HEK293 (cell line): Measurements from ENCODE around the gene MAP4K4.

Experiments
- ZNF10 ChIP-seq: fragments of 450-650 bp; formaldehyde crosslinking; IDR thresholded peaks from 2 replicates; pipeline ENCODE4 v1.5.1; 2017; ENCODE audit warnings: missing biosample characterization, missing genetic modification characterization
- ZNF138 ChIP-seq: fragments of 450-650 bp; formaldehyde crosslinking; IDR thresholded peaks from 2 replicates; pipeline ENCODE4 v1.5.1; 2016; ENCODE audit warnings: missing biosample characterization, missing genetic modification characterization, borderline replicate concordance
- ZNF48 ChIP-seq: fragments of 450-650 bp; formaldehyde crosslinking; IDR thresholded peaks from 2 replicates; pipeline ENCODE4 v1.5.1; 2016; ENCODE audit warnings: missing biosample characterization, missing genetic modification characterization
- ZSCAN16 ChIP-seq: fragments of 450-650 bp; formaldehyde crosslinking; IDR thresholded peaks from 2 replicates; pipeline ENCODE4 v1.5.1; 2016; ENCODE audit warnings: missing biosample characterization, missing genetic modification characterization
- TF ChIP-seq, protein P1 (sequence below): fragments of 450-650 bp; formaldehyde crosslinking; optimal IDR thresholded peaks from 2 replicates; pipeline ENCODE3; 2016; ENCODE audit warnings: missing biosample characterization, mild to moderate bottlenecking, missing genetic modification characterization

DNA sequence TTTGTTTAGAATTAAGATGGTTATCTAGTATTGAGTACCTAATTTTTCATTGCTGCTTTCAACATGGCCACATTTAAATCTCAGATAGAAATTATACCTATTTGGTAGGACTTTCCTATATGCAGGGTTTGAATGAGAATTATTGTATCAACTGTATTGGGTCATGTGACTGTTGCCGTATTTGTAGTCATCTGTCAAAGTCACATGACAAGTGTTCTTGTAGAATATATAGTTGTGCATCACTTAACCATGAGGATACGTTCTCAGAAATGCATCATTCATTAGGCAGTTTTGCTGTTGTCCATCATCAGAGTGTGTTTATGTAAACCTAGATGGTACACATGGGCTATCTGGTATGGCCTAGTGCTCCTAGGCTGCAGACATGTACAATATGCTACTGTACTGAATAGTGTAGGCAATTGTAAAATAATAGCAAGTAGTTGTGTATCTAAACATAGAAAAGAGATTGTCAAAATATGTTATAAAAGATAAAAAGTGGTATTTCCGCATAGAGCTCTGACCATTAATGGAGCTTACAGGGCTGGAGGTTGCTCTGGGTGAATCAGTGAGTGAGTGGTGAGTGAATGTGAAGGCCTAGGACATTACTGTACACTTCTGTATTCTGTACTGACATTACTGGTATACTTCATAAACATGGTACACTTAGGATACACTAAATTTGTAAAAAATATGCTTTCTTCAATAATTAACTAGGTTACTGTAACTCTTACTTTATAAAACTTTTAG, 123.7 kb downstream of the MAP4K4 start:
- TF ChIP-seq, protein P1, sequence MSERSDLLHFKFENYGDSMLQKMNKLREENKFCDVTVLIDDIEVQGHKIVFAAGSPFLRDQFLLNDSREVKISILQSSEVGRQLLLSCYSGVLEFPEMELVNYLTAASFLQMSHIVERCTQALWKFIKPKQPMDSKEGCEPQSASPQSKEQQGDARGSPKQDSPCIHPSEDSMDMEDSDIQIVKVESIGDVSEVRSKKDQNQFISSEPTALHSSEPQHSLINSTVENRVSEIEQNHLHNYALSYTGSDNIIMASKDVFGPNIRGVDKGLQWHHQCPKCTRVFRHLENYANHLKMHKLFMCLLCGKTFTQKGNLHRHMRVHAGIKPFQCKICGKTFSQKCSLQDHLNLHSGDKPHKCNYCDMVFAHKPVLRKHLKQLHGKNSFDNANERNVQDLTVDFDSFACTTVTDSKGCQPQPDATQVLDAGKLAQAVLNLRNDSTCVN, result no peak
- TF ChIP-seq ZNF10 (tag by site-specific recombination), result no peak
- TF ChIP-seq ZSCAN16, result no peak
- no peak for TF ChIP-seq ZNF138 (tag by site-specific recombination)
- TF ChIP-seq ZNF48 (tag by site-specific recombination), result no peak
